ENCODE data around the gene HIVEP1.
A peak's percentile ranks its signal among the peaks of the same experiment; 100 is the strongest.

HIVEP1 gene

DNA sequence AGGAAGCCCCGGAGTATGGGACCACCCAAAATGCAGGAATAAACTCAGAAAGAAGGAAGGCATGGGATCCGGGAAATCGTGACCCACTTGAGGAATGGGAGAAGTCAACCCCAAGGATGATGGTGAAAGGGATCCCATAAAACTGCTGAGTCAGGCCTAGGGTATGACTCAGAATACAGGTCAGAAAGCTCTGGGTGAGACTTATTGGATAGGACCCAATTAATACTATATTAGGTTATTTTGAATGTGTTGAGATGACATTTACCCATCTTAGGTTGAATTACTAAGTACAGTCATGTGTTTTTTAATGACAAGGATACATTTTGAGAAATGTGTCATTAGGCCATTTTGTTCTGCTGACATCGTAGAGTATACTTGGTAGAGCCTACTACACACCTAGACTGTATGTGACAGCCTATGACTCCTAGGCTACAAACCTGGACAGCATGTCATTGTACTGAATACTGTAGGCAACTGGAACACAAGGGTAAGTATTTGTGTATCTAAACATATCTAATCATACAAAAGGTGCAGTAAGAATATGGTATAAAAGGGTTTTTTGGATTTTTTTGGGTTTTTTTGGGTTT lies 17.1 kb upstream of the HIVEP1 start:
- DNase-seq: no peak

DNA sequence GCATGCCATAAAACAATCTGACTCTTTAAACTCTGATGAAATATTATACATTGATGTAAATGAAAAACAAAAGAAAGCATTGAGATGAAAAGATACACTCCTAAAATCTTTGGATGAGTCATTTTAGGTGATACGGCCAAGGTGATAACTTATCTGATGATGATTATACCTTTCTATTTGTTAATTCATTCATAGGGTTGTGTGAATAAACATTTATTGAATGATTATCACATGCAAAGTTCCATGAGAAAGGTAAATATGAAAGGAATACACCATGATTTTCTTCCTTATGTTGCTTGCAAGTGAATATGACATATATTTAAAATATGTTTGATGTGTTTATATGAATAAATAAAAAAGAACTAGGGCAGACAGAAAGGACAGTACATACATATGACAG lies 15.4 kb upstream of the HIVEP1 start:
- no peak for DNase-seq

DNA sequence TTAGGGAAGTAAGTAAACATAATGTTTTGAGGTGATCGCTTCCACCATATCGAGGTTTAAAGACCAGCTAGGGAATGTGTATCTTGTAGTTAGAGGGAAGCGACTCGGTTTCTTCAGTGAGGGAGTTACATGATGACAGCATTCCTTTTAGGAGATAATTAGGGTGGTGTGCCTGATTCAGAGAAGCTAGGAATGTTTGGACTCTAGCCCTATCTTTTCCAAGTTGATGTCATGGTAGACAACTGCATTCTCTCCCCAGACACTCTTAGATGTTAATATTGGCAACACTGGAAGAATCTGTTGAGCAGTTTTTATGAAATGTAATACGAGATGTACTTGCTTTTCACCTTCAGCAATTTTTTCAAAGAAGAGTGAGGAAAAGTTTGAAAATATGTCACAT lies 12.9 kb upstream of the HIVEP1 start:
- no peak for DNase-seq

- DNase-seq: no peak
Observed at GRCh38 chr6:12000174-12000573, 11.9 kb upstream of the HIVEP1 start.

GRCh38 chr6:12001004-12001705 lies 11.0 kb upstream of the HIVEP1 start:
- DNase-seq: no peak

DNA sequence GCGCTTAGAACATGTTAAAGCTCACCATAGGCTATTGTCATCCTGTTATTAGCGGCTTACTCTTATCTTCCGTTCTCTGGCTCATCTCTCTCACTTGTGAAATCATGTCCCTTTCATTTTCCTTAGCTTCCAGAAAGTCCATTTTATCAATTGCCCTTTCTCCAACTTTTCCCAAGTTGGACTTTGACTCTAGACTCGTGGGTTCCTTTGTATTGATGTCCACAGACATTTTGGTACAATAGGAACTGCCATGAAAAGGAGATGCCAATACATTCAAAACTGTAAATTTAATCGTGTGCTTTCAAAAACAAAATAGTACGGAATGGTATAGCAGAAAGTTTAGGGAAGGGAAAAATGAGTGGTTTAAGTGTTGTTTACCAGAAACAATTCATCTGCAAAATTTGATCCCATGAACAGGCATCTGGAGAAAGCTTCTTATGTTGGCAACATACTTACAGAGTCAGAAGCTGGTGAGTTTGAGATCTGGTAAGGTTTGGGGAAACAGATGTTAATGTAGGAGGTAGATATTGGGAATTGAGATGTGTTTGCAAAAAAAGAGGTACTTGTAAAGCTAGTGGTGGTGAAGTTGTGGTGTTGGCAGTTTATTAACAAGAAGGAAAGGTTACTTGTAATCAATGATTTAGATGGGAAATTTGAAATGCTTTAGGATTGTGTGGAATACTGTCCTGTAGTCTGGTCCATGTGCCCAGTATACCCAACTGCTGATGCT lies 10.2 kb upstream of the HIVEP1 start:
- no peak for DNase-seq

GRCh38 chr6:12007473-12007872 lies 4.6 kb upstream of the HIVEP1 start:
- no peak for DNase-seq

DNA sequence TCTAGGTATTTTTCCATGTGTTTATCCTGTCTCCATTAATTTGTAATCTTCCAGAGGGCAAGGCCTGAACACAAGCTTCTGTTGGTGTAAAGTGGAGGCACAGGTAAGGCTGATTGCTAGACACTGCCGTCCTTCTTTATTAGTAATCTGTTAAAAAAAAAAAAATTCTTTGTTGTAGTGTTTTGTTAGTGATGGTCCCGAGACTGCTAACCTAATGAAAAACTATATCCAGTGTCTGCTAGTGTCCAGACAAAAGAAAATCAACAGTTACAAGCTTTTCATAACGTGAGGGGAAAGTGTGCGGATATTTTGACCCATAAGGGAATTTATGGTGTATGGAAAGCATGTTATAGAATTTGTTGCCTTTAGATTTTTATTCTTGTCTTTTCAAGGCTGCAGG lies 4.2 kb upstream of the HIVEP1 start:
- DNase-seq: no peak

DNA sequence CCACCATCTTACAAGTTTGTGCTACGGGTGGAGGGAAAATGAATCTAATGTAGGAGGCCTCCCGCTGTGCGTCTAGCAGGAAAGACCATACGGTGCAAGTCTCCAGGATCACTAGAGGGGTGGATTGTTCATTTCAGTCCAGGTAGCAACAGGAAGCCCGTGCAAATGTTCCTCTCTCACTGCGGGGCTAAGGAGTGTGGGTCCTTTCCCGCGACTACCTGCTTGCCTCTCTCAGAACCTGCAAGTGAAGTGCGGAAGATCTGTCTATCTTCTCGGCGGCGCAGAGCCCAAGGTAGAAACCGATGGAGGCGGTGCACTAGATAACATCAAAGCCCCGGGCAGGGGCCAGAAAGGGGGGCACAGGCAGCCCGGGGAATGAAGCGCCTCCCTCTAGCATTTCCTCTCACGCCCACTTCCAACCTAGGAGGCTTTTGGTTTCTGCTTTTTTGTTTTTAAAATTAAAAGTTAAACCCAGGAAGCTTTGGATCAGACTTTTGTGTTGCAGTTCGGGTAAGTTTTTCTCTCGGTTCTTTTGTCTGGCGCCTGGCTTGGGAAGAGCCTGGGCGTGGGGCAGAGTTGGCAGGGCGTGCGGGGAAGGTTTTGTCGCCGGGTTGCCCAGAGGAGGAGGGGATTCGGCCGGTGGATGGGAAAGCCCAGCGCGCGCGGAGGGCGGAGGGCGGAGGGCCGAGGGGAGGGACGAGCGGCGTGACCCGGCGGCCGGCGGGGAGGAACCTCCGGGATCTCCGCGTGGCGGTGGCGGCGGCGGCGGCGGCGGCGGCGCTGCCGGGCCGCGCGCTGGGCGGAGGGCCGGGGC lies 3.5 kb upstream of the HIVEP1 start:
- DNase-seq: no peak

GRCh38 chr6:12009180-12009685 lies 2.9 kb upstream of the HIVEP1 start:
- no peak for DNase-seq

DNA sequence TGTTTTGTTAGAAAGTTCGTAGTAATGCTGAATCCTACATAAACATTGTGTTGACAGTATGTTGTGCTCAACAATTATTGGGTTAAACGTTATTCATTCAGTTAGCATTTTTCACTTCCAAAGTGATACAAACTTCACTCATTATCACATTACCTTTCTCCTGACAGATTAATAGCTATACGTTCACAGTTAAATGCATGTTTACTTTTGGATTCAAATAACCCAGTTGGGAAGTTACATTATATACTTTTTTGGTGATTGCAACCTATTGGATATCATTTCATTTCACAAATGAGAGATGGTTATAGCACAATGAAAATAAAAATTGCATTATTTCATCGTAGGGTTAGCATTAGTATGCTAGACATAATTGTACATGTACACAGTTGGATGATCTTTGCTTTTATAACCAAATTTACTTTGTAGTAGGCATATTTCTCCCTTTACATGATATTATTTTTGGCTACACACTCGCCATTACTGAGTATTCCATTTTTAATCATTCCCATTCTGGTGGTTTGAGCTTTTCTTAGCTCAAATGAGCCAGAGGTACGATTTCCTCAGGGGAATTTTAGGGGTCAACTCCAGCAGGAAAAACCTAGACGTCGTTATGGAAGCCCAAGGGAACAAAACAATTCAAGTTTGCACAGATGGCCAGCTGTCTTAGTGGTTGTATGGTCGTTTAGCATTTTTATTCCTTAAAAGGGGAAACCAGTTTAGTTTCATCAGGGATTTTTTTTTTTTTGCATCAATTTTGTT lies 2.1 kb upstream of the HIVEP1 start:
- no peak for DNase-seq

DNA sequence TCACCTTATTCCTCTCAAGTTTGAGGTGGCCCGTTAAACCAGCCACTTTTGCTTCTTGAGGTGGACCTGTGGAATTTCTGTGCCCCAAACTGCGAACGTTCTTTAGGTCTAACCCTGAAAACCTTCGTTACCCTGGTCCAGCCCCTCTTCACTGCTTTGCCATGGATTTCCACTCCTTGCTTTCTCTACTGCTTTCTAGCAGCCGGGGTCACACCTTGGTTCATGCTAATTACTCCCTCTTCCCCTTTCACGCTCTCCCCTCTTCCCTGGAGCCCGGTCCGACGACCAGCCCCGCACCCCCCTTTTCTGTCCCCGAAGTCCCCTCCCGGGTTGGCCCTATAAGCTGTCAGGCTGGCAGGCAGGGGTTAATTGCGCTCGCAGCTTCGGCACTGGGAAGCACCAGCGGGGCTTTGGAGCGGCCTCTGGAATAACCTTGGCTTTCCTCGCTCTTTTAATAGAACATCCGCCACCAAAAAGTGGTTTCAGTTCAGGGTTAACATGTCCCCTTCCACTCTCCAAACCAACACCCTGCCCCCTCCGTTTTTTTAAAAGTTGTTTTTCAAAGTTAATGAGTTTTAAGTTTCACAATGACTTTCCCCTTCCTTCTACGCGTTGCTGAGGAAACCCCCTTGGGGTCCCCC lies 1.4 kb upstream of the HIVEP1 start:
- no peak for DNase-seq

DNA sequence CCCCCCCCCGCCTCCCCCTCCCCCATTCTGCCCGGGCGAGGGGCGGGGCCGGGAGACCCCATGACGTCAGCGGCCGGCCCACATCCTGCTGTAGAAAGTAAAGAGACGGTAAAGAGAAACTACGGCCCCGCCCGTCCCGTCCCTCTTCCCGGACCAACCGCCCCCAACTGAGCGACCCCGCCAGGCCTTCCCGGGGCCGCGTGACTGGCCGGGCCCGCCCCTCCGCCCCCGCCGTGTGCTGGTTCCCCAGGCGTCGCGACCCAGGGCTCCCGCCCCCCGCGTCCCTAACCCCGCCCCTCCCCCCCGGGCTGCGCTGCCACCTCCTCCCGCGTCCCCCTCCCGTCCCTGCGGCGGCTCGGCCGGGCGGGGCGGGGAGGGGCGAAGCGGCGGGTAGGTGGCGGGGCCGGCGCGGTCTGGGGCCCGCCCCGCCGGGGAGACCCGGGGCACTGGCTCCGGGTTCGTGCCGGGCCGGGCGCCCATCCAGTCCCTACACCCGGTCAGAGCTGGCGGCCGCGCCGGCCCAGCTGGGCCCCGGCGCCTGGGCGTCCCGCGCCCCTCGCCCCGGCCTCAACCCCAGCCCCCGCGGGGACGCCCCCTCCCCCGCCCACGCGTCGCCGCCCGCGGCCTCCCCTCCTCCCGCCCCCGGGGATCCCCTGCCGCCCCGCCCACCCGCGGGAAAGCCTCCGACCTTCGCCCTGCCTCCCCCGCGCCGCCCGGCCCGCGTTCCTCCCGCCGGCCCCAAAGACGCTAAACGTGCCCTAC lies 655 bp upstream of the HIVEP1 start:
- DNase-seq: peak; percentile 72

DNA sequence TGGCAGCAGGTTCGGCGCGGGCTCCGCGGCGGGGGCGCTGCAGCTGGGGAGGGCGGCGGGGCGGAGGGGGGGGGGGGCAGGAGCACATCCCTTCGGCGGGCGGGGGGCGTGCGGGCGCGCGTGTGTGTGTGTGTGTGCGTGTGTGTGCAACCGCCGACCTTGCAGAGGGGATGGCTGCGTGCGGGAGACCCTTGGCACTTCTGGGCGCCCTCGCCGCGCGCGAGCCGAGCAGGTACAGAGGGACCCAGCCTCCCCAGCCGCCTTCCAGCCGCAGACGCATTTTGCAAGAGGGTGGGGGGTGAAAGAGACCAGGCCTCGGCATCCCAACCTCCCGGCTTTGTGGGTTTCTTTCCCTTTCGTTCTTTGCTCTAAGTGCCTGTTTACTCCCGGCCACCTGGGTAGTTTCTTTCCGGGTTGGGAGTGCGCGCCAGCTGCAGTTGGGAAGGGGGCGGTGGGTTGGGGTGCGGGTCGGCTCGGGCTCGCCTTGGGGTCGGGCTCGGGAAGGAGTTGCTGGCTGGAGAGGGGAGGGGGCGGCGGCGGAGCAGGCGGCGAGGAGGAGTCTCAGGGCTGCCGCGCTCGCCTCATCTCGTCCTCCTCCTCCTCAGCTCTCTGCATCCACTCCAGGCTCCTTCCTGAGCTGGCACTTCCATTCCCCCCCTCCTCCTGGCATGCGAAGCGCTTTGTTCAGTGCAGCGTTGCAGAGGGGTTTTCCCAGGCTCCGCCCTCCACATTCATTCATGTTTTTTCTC lies 620 bp downstream of the HIVEP1 start:
- DNase-seq: no peak

DNA sequence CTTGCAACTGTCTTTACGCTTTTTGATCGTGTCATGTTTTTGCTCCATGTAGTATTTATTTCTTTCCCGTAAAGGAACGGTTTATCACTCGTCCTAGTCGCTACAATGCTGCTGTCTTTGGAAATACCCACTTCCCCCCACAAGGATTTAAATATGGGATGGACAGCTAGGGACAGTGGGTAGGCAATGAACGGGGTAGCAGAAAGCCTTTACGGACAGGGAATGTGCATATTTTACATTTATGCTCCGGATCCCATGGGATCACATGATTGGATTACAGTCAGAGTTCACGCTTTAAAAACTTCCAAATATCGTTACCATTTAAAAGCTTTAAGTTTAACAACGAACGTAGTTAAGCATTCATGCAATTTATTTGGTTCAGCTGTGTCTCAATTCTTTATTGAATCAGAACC lies 1.2 kb downstream of the HIVEP1 start:
- DNase-seq: no peak

- DNase-seq: no peak
Observed at GRCh38 chr6:12014027-12014872, 2.1 kb downstream of the HIVEP1 start.

GRCh38 chr6:12014873-12015149 lies 2.7 kb downstream of the HIVEP1 start:
- no peak for DNase-seq

GRCh38 chr6:12017263-12017662 lies 5.2 kb downstream of the HIVEP1 start:
- DNase-seq: no peak

- DNase-seq: no peak
Observed at GRCh38 chr6:12017876-12018401, 5.8 kb downstream of the HIVEP1 start.
